NCI-H187 (cell line): ENCODE measurements around the gene SNED1.

Source experiments
- DNase-seq, 2 experiments: peaks; one replicate each; lab custom pipeline; 2025; lab: John Stamatoyannopoulos, UW

SNED1 gene

DNA sequence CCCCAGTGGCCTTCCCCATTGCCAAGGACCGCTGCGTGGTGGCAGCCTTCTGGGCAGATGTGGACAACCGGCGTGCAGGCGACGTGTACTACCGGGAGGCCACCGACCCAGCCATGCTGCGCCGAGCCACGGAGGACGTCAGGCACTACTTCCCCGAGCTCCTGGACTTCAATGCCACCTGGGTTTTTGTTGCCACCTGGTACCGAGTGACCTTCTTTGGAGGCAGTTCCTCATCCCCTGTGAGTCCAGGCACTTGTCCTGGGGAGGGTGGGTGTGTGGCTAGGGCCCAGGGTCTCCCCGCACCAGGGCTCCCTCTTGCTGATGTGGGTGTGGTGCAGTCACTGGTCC lies 31.9 kb downstream of the SNED1 start:
- no peak for DNase-seq

- DNase-seq: no peak
These were observed 32.5 kb downstream of the SNED1 start for GRCh38 chr2:241030883-241031282.

- DNase-seq: no peak
These were observed 33.2 kb downstream of the SNED1 start for GRCh38 chr2:241031436-241032165.

DNA sequence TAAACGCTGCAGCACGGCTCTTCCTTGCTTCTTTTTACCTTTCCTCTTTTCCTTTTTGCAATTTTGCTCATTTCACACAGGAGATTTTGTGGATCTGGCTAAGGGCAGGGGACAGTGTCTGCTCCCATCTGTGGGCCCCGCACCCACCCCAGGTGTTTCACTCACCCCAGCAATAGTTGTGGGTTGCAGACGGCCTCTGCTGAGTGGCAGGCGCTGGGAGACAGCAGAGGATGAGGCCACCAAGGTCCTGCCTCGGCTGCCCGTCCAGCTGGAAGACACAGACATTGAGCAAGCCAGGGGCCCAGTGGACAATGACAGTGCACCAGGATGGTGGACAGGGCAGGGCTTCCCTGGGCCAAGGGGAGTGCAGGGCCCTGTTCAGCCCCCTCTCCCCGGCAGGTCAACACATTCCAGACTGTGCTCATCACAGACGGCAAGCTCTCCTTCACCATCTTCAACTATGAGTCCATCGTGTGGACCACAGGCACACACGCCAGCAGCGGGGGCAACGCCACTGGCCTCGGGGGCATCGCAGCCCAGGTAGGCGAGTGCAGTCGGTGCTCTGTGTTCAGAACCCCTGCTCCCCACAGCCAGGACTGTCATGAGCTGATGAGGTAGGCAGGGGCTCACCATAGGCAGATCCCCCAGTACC lies 35.0 kb downstream of the SNED1 start:
- no peak for DNase-seq

- no peak for DNase-seq
These were observed 35.6 kb downstream of the SNED1 start for GRCh38 chr2:241033994-241034393.

DNA sequence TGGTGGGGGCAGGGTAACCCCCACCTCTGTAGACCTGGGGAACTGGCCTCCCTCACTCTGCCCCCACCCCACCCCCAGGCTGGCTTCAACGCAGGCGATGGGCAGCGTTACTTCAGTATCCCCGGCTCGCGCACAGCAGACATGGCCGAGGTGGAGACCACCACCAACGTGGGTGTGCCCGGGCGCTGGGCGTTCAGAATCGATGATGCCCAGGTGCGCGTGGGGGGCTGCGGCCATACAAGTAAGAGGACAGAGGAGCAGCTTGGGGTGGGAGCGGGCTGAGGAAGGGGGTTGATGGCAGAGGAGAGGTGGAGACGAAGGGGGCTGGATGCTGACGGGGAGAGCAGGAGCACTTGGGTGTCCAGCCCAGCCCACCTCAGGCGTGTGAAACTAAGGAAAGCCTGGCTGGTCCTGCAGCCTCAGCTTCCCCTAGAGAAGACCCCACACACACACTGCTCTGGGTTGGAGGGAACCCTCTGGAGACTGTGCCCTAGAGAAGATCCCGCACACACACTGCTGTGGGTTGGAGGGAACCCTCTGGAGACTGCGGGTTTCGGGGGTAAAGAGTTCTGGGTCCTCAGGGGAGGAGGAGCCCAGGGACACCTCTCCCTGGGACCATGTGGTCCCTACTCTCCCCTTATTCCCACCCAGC lies 36.2 kb downstream of the SNED1 start:
- DNase-seq: no peak

DNA sequence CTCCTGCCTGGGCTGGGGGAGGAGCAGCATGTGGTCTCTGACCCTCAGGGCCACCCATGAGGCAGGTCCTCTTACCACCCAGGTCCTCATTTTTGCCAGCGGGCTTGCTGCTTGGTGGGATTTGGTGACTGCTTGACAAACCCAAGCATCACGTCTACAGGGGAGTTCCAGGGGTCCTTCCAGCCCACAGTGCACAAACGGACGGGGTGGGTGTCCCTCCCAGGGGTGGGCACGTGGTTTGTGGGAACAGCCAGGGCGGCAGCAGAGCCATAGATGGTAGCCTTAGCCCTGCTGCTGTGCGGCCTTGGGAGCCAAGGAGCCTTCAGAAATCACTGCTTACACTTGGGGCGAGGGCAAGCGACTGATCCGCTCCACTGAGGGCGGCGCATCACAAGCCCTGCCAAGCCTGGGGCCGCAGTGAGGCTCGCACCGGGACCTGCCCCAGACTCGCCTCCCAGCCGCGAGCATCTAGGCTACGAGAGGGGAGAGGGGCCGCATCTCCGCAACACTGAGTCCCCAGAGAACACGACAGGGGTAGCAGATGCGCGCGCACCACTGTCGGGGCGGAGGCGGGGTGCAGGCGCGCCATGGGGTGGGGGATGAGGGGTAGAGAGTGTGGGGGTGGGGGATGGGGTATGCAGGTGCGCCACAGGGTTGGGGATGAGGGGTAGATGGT lies 36.9 kb downstream of the SNED1 start:
- DNase-seq: no peak

DNA sequence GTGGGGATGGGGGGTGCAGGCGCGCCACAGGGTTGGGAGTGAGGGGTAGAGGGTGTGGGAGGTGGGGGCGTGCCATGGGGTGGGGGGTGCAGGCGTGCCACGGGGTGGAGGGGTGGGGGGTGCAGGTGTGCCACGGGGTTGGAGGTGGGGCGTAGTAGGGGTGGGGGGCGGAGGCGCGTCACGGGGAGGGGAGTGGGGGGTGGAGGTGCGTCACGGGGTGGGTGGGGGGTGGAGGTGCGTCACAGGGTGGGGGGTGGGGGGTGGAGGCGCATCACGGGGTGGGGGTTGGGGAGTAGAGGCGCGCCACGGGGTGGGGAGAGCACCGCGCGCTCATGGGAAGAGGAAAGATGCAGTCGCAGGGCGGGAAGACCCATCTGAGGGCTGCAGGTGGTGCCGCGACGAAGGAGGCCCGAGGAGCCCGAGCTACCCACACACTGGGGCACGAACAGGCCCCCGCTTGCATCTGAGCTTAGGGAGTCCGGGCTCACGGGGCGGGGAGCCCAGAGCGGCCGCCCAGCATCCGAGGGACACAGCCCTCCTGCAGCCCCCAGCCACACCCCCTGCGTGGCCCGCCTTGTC lies 37.5 kb downstream of the SNED1 start:
- DNase-seq: no peak

DNA sequence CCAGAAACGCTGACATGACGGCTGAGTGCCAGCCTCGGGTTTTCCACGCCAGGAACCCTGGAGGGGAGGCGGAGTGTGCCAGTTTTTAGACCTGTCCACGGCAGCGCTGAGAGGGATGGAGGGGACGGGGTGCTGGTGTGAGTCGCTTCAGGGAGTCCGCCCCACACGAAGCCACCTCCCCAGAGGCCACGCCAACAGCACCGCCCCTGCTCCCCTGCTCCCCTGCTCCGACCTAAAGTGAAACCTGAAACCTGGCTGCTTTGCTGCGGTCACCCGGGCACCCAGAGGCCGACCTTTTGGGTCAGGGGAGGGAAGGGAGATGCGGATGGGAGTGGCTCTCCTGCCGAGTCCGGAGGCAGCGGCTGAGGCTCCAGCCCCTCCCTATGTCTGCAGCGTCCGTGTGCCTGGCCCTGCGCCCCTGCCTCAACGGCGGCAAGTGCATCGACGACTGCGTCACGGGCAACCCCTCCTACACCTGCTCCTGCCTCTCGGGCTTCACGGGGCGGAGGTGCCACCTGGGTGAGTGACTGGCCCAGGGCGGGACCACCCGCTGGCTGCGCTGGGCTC lies 38.1 kb downstream of the SNED1 start:
- no peak for DNase-seq

GRCh38 chr2:241036964-241037421 lies 38.6 kb downstream of the SNED1 start:
- no peak for DNase-seq

DNA sequence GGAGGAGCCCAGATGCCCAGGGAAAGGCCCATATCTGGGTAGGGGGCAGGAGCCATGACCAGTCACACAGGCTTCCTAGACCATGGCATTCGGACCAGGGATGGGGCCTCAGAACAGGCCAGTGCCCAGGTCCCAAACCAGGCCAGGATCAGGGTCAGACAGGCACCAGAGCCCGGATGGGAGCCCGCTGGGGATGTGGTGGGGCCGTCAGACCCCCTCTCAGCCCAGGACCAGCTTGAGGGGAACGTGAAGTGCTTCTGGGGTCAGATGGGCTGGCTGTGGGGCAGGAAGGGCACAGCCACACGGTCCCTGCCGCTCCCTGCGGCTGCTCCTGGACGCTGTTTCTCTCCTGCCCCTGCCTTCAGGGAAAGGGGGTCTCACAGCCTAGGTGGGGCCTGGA lies 39.1 kb downstream of the SNED1 start:
- no peak for DNase-seq

- no peak for DNase-seq
These were observed 40.2 kb downstream of the SNED1 start for GRCh38 chr2:241038374-241039180.

- no peak for DNase-seq
These were observed 41.0 kb downstream of the SNED1 start for GRCh38 chr2:241039416-241039815.

GRCh38 chr2:241040081-241040803 lies 41.8 kb downstream of the SNED1 start:
- DNase-seq: no peak

DNA sequence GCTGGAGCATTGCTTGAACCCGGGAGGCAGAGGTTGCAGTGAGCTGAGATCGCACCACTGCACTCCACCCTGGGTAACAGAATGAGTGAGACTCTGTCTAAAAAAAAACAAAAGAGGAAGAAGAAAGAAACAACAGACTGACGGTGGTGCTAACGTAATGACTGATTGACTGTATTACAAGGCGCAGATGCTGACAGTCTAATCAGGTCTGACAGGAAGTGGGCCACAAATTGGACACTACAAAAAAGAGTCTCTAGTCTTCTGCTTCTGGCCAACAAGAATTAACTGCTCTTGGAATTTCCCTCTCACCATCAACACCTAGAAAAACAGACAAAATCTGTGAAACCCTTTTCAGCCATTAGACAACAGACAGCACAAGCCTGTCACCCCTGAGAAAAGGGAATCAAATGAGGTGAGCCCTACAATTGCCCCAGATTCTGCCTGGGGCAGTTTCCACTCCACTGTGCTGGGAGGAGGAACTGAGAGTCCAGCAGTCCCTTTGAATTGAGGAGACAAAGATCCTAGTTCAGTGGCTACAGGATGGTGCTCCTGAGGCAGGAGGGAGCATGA lies 43.3 kb downstream of the SNED1 start:
- no peak for DNase-seq

- DNase-seq: no peak
These were observed 45.2 kb downstream of the SNED1 start for GRCh38 chr2:241043581-241043980.

- no peak for DNase-seq
These were observed 49.0 kb downstream of the SNED1 start for GRCh38 chr2:241047253-241048010.

GRCh38 chr2:241048149-241048948 lies 49.9 kb downstream of the SNED1 start:
- no peak for DNase-seq

- no peak for DNase-seq
These were observed 50.5 kb downstream of the SNED1 start for GRCh38 chr2:241048949-241049343.
